ENCODE data around the gene TSPAN3.

- TF ChIP-seq TEAD4 (IDR thresholded peaks at IDR 0.05) (no peak), RAD21 (IDR thresholded peaks at IDR 0.05; ENCODE audit: low read depth) (no peak), YY1 (IDR thresholded peaks at IDR 0.05; ENCODE audit: low read depth) (no peak), FOXM1 (IDR thresholded peaks at IDR 0.05; ENCODE audit: borderline replicate concordance, low read depth) (no peak)
These were observed 2.3 kb downstream of the TSPAN3 start for GRCh38 chr15:77068633-77069032.
